Cardiac septum (tissue), 1 donor: Measurements from ENCODE around the gene VEGFA. TPM values are rescaled to one million over a fixed set of nuclear protein-coding genes. Genes with fewer than 3 reads are reported as not detected.
A peak's percentile ranks its signal among the peaks of the same experiment; 100 is the strongest.

Source experiments
- DNase-seq: peaks from one replicate; pipeline ENCODE4 v3.0.0-alpha.2; 2020; ENCODE audit warnings: low spot score
- intact Hi-C: fragments of 100-400 bp; cut with DNase I; formaldehyde crosslinking; loops from one replicate; pipeline ENCODE4 v1.14.0; 2022
- long read RNA-seq: library from polyadenylated mRNA; unstranded; transcript quantifications from one replicate; pipeline ENCODE4 v2.0.0, GENCODE V29; 2021
- total RNA-seq: library from RNA; stranded (reverse); fragmentation: NEBNext Ultra II Directional; extraction: Animal tissue kit (Norgen Biotek cat#: 25700); gene quantifications from one replicate; pipeline ENCODE4 v1.2.1, GENCODE V29; 2021
- donor health status: DM: no; HTN: no; CAD: no.

The VEGFA gene
- 233 TPM for total RNA-seq
- long read RNA-seq, transcript VEGFA-205 (7 exons, 3,535 nt), result major isoform, 269 of 538 reads
- long read RNA-seq, transcript VEGFA-232 (8 exons, 1,170 nt), result minor isoform, 25 of 538 reads
- long read RNA-seq, transcript VEGFA-227 (6 exons, 984 nt), result minor isoform, 58 of 538 reads
- long read RNA-seq, transcript VEGFA-231 (8 exons, 1,188 nt), result minor isoform, 84 of 538 reads
- long read RNA-seq, partial matches to known transcripts, result 38 of 538 reads
- long read RNA-seq, other reads (novel, unspliced or antisense), result 52 of 538 reads

DNA sequence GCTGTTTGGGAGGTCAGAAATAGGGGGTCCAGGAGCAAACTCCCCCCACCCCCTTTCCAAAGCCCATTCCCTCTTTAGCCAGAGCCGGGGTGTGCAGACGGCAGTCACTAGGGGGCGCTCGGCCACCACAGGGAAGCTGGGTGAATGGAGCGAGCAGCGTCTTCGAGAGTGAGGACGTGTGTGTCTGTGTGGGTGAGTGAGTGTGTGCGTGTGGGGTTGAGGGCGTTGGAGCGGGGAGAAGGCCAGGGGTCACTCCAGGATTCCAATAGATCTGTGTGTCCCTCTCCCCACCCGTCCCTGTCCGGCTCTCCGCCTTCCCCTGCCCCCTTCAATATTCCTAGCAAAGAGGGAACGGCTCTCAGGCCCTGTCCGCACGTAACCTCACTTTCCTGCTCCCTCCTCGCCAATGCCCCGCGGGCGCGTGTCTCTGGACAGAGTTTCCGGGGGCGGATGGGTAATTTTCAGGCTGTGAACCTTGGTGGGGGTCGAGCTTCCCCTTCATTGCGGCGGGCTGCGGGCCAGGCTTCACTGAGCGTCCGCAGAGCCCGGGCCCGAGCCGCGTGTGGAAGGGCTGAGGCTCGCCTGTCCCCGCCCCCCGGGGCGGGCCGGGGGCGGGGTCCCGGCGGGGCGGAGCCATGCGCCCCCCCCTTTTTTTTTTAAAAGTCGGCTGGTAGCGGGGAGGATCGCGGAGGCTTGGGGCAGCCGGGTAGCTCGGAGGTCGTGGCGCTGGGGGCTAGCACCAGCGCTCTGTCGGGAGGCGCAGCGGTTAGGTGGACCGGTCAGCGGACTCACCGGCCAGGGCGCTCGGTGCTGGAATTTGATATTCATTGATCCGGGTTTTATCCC lies at the start of gene VEGFA:
Gene VEGFA, plus strand, starts transcription at position 686 of the 846 bp plus-strand sequence.
- peak; percentile 96 for DNase-seq
- intact Hi-C loops, result loop anchor here (1.0 to 10.0 kb wide), 7 partner anchors 47 to 455 kb away; partner anchors contain the start of gene SLC29A1

DNA sequence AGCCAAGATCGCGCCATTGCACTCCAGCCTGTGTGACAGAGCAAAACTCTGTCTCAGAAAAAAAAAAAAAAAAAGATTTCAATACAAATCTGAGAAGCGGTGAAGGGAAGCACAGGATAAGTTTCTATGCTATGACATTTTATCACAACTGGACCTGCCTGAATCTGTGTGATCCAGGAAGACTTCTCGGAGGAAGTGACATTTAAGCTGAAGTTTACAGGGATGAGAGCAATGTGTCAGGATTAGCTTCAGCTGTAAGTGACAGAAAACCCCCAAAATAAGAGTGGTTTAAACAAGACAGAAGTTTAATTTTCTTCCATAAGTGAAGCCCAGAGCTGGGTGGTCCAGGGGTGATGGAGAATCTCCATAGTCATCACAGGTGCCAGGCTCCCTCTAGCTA lies 49.0 kb upstream of the VEGFA start:
- no peak for DNase-seq
- intact Hi-C loops, result loop anchor here (5.0 kb wide), 2 partner anchors 46 to 54 kb away; no protein-coding TSS in a partner anchor

DNA sequence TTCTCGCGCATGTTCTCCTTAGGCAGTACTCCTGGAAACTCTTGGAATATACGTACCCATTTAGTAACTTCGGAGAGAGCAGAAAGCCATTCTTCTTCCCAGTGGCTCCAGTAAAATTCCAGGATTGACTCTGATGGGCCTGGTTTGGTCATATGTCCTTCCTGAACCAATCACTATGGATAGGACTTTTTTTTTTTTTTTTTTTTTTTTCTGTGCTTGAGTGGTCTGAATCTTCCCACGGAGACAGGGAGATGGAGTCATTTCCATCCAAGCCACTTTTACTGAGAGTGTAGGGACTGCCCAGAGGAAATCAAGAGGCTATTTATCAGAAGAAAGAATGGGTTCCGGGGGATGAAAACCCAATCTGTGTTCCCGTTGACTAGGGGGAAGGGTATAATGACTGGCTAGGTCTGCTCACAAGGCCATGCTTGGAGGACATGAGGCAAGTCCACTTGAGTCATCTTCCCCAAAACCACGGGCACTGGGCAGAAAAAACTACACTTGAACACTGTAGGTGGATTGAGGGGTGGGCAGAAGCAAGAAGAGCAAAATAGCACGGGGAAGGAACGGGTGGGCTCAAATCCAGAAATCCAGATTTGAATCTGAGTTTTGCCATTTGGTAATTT lies 47.0 kb upstream of the VEGFA start:
- no peak for DNase-seq
- intact Hi-C loops, result loop anchor here (5.0 kb wide), 2 partner anchors 44 to 56 kb away; no protein-coding TSS in a partner anchor

DNA sequence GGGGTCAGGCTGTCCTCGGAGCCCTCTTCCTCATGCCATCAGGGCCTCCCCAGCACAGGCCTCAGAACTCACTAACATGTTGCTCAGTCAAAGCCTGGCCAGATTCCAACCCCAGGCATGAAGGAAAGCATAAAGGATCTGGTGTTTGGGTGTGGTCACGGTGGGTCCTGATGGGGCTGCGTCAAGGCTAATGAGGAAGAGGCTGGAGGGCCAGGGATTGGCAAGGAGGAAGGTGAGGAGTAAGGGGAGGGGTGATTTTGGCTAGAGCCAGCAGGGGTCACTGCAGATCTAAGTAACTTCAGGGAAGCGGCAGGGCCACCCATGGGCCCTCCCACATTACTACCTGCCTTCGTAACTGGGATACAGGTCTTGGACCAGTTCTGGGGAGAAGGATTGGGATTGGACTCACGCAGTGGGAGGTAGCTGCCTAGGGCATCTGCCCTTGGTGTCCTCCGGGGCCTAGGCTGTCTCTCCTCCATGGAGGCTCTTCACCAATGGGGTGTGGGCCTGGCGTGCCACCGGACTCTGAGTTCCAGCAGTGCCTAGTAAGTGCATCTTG lies 46.2 kb upstream of the VEGFA start:
- DNase-seq, result peak; percentile 83
- intact Hi-C loops, result loop anchor here (1.0 to 5.0 kb wide), 3 partner anchors 43 to 354 kb away; no protein-coding TSS in a partner anchor

DNA sequence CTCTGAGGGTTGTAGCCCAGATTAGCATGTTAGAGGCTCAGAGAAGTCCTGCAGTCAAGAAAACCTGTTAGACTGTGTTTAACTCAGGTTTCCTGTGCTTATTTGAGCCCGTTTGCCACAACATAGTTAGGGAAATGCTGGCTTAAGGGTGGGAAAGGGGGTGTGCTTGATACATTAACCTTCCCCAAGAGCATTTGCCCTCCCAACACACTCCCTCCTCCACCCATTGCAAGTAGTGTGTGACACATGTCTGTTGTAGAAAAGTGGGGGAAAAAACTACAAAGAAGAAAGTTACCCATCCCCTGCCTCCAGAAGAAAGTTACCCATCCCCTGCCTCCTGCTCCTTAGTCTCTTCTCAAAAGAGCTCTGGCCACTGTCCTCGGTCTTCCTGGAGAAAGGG lies 45.7 kb upstream of the VEGFA start:
- DNase-seq, result no peak
- intact Hi-C loops, result loop anchor here (1.0 to 5.0 kb wide), 3 partner anchors 43 to 354 kb away; no protein-coding TSS in a partner anchor

DNA sequence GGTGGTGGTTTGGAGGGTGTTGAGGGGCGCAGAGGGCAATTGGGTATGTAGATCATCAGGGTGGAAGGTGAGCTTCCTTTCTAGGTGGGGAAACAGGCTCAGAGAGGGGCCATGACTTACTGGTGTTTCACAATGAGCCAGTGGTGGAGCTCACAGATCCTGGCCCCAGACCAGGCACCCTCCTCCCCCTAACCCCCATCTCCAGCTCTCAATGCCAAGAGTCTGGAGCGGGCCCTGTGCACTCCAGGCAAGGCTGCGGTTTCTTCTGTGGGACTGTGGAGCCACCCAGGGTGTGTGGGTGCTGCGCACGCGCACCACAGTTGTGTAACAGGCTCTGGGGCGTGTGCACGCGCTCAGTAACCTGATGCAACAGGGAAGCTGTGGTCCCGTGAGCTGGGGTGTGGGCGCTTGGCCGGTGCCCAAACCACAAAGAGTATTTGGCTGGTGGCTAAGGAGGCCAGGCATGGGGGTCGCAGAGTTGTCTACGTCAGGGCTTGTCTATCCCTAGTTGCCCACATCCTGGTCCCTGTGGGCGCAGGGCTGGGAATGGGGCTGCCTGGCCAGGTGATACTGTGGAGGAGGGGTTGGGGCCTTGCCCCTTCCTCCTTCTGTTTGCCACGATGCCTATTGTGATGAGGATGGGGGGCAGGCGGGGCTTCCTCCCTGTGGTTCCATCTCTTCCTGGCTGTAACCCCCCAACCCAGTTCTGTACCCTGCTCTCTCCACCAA lies 44.9 kb upstream of the VEGFA start:
- intact Hi-C loops, result loop anchor here (1.0 to 5.0 kb wide), 3 partner anchors 42 to 353 kb away; no protein-coding TSS in a partner anchor
- peak; percentile 92 for DNase-seq

DNA sequence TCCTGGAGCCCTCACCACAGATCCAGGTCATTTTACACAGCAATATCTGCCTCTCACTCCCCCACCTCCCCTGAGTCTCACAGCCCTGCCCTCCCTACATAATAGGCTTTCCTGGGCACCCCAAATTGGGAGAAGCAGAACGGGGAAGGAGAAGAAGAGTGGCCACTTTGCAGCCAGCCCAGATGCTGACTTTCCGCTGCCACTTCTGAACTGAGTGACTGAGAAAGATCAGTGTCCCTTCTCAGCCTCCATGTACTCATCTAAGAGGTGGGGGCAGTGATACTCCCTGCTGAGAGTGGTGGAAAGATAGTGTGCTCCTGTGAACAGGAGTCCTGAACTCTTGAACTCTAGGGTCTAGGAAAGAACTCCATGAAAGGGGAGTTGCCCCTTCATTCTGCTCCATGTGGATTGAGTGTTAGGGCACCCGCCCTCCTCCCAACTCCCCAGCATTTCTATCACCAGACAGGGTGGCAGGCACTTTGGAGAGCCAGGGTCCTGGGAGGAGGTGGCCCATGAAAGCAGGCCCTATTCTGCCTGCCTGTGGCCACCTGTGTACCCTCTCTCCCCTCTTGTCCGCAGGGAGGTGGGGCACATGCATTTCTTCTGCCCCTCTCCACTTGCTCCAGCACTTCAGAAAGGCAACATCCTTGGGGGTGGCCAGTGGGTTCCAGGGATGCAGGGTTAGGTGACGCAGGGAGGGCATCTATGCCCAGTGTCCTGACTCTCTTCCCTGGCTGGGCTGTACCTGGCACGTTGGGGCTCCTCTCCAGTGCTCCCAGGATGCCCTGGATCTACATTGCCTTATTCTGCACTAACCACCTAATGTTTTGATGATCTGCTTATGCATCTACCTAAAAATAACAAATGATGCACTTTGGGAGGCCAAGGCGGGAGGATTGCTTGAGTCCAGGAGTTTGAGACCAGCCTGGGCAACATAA lies 44.1 kb upstream of the VEGFA start:
- intact Hi-C loops, result no loop called here
- peak; percentile 35 for DNase-seq

DNA sequence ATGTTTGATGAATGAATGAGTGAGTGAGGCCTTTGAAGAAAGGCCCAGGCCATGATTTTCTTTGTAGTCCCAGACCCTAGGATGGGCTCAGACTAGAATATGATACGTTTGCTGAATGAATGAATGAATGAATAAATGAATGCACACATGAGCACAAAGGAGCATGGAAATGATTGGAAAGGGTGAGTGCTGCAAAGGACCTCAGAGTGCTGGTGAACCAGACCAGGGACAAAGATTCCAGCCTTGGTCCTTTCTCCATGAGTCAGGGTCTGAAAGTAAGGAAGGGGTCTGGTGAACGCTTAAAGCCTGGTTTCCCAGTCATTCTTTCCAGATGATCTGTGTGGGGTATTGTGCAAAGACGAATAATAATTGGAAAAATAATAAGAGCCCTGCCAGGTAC lies 42.4 kb upstream of the VEGFA start:
- intact Hi-C loops, result no loop called here
- DNase-seq, result peak; percentile 19

DNA sequence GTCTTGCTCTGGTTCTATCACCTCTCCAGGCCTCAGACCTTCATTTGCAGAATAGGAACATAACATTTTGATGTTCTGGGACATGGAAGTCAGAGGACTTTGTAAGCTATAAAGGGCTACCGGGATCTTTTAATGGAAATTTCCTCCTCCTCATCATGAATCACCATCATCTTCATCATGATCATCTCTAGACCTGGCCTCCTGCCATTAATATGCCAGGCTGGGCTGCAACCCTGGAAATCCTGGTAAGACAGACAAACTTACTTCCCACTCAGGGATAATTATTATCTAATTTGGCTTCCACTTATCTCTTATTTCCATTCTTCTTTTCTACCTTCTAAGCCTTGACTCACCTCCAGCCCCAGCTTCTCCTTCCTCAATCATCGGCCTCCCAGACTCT lies 41.4 kb upstream of the VEGFA start:
- no peak for DNase-seq
- intact Hi-C loops, result no loop called here

DNA sequence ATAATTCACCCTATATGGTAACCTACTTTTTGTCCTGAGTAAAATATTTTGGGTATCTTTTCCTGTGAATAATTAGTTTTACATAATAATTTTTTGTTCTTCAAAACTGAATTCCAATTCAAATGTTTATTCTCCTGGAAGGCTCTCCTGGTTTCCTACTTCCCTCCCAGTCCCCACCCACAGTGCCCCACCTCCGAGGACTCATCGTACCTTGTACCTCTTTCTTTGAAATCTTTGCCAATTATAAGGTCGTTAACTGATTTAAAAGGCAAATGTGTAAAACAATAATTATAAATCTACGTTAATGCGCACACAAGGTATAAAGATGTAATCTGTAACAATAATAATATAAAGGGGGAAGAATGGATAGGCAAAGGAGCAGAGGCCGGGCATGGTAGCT lies 40.5 kb upstream of the VEGFA start:
- peak; percentile 20 for DNase-seq
- intact Hi-C loops, result no loop called here

DNA sequence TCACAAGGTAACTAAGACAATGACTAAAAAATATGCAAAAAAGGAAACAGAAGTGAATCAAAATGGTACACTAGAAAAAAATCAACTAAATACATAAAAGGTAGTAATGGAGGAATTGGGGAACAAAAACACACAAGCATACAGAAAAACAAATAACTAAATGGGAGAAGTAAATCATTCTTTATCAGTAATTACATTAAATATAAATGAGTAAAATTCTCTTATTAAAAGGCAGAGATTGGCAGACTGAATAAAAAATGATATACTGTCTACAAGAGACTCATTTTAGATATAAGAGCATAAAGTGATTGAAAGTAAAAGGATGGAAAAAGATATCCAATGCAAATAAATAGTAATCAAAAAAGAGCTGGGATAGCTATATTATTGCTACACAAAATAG lies 39.4 kb upstream of the VEGFA start:
- intact Hi-C loops, result no loop called here
- DNase-seq, result no peak

DNA sequence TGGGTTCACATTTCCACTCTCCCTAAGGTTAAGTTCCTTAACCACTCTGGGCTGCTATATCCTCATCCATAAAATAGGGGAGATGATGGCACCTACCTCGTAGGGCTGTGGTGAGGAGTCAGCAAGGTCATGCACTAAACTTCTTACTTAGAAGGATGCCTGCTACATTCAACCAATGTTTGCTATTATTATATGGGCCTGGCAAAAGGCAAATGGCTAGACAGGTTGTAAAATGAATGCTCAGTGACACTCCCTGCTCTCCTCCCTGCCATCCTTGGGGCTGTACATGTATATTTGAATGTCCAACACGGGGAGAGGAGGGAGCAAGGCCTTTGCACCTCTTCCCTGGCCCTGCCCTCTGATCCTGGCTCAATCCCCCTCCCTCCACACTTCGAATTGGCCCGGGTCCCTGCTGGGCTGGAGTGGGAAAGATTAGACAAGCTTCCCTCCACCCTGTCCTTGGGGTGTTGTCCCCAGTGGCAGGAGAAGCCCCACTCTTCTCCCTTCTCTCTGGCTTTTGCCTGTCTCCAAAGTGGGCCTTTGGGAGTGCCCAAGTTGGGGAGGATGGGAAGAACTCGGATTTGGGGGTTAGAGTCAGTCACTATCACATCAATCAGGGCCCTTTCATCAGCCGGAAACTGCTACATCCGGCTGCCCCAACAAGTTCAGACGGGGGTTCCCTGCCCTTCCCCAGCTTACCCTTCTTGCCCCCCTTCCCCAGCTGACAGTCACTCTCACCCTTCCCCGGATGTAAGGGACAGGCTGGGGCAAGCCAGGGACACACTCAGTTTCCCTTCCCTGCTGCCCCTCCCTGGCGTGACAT lies 36.3 kb upstream of the VEGFA start:
- intact Hi-C loops, result no loop called here
- peak; percentile 22 for DNase-seq

DNA sequence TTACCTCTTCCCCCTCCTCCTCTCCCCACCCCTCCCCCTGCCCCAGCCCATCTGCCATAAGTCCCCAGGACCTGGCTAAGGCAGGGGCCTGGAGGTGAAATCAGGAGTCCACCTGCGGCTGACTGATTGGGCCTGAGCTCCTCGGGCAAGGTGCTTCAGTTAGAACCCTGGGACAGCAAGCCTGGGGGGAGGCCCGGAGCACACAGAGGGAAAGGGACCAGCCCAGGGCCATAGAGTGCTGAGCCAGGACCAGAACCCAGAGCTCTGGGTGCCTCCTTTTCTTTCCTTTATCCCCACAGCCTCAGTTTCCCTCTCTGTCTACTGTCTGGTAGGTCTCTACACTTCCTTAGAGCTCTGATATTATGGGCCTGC lies 35.7 kb upstream of the VEGFA start:
- peak; percentile 43 for DNase-seq
- intact Hi-C loops, result no loop called here

DNA sequence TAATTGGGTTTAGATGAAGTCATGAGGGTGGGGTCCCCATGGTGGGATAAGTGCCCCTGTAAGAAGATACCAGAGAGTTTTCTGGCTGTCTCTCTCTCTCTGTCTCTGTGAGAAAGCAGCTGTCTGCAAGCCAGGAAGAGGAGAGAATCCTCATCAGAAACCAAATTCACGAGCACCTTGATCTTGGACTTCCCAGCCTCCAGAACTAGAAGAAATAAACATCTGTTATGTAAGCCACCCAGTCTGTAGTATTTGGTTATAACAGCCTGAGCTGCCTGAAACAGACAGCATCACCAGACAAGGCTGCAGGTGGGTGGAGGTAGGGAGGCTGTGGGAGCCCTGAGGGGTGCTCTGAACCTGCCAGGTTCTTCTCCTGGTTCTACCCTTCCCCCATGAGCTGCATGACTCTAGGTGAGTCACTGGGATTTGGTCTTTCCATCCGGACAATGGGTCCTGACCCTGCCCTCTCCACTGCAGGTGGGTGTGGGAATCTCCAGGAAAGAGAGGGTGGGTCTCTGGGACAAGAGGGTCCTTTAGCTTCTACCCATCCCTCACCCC lies 34.3 kb upstream of the VEGFA start:
- intact Hi-C loops, result no loop called here
- DNase-seq, result peak; percentile 35

DNA sequence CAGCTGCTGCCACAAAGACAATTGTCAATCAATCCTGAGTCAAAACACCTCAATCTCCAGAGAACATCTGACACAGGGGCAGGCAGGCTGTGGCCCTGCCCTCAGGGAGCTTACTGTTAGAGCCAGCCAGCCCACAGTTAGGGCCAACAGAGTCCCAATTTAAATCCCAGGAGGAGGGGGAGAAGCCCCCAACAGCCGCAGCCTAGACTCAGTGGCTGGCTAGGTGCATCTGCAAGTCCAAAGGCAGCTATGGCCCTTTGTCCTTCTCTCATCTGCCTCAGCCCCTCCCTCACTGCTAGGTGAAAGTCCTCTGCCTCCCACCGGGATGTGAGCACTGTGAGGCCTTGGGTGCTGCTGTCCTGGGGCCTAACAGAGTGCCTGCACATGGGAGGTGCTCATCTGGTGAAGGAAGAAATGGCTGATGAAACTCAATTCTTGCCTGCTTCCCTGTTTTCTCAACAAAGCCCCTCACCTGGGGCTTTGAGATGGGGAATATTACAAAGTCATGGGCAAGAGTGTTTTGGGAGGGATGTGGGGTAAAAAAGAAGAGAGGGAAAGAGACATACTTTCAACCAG lies 33.7 kb upstream of the VEGFA start:
- intact Hi-C loops, result no loop called here
- DNase-seq, result peak; percentile 24

DNA sequence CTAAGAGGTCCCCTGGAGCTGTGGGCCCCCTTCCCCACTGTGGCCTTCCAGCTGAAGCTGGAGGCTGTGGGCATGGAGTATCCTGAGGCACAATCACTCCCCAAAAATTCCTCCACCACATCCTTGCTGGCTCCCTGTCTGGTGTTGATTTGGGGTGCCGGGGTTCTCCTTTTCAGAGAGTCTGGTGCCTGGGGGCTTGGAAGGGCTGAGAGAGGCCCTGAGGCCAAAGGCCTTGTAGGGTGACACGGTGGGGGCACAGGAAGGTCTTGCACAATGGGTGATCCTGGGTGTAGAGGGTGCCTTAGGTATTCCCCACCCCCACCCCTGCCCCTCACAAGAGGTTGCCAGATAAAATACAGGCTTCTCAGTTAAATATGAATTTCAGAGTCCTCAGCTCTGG lies 33.2 kb upstream of the VEGFA start:
- peak; percentile 7 for DNase-seq

More for the DNA sequence above, 33.2 kb upstream of the VEGFA start:
- intact Hi-C loops, result no loop called here
